ENCODE measurements around the gene SMO. TPM values are rescaled to one million over a fixed set of nuclear protein-coding genes. Genes with fewer than 3 reads are reported as not detected.

Gene SMO
- total RNA-seq = 10 to 100 TPM; 75.5 to 76.2 TPM
- 72.7 TPM for polyA plus RNA-seq (2013, experiment 1 of 2)
- polyA plus RNA-seq (2013, experiment 2 of 2) = 71.3 TPM
- long read RNA-seq, experiment 1, transcript SMO-201 (12 exons, 3,738 nt) = major isoform, 5 of 31 reads
- long read RNA-seq, experiment 1, partial matches to known transcripts = 4 of 31 reads
- long read RNA-seq, experiment 1, other reads (novel, unspliced or antisense) = 22 of 31 reads
- long read RNA-seq, experiment 2, transcript SMO-201 (12 exons, 3,738 nt) = major isoform, 32 of 58 reads
- long read RNA-seq, experiment 2, partial matches to known transcripts = 13 of 58 reads
- long read RNA-seq, experiment 2, other reads (novel, unspliced or antisense) = 13 of 58 reads
- long read RNA-seq, experiment 3, partial matches to known transcripts = 8 of 11 reads
- long read RNA-seq, experiment 3, other reads (novel, unspliced or antisense) = 3 of 11 reads
- long read RNA-seq, experiment 4, partial matches to known transcripts = 0 of 2 reads
- long read RNA-seq, experiment 4, other reads (novel, unspliced or antisense) = 2 of 2 reads

DNA sequence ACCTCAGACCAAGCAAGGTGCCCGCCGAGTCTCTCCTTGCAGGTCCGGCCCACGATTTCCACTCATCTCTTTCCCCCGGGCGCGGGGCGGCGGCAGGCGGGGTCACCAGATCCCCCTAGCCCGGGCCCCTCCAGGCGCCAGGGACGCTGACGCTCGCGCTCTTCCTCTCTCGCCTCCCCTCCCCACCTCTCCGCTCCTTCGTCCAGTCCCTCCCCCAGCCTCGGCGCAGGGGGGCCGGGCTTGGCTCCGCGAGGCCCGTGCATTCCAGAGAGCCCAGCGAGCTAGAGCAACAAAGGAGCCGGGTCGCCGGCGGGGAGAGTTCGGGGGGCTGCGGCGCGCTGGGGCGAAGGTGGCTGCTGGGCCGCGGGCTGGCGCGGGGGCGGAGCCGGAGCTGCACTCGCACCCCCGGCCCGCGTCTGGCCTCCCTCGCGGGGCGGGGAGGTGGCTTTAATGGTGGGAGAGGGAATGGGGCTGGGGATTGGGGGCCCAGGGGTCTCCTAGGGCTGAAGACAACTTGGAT, at the start of gene SMO:
Gene SMO (plus strand): TSS at position 262 of the 520 bp plus-strand sequence. CDS start 519 bp downstream, outside the sequence.
- H3K27ac Mint-ChIP-seq = peak within 1 kb of the TSS; percentile 78
- H3K4me1 Mint-ChIP-seq = peaks cover 23% of the 10 kb centered on the region
- DNase-seq = peak; percentile 94
- Histone ChIP-seq H3K27ac (ENCODE audit: low read depth, low read length) (peak within 1 kb of the TSS; percentile 95), H3K4me1 (ENCODE audit: control insufficient read depth, insufficient read depth, low read length) (peaks cover 7% of the 10 kb centered on the region), H3K27me3 (ENCODE audit: control insufficient read depth, insufficient read depth, low read length, poor library complexity, severe bottlenecking) (peaks cover 15% of the 10 kb centered on the region), H3K4me3 (ENCODE audit: low read length) (peak within 1 kb of the TSS; percentile 93), H3K9me3 (ENCODE audit: control insufficient read depth, low read length) (no peaks in the 10 kb centered on the region), H3K9ac (ENCODE audit: extremely low read depth, low read length, poor library complexity, severe bottlenecking) (peak within 1 kb of the TSS; percentile 92), H3K36me3 (ENCODE audit: control insufficient read depth, insufficient read depth, low read length) (peaks cover 8% of the 10 kb centered on the region)
- H3K36me3 Mint-ChIP-seq (ENCODE audit: low read depth) = peaks cover 9% of the 10 kb centered on the region
- TF ChIP-seq, protein P1, sequence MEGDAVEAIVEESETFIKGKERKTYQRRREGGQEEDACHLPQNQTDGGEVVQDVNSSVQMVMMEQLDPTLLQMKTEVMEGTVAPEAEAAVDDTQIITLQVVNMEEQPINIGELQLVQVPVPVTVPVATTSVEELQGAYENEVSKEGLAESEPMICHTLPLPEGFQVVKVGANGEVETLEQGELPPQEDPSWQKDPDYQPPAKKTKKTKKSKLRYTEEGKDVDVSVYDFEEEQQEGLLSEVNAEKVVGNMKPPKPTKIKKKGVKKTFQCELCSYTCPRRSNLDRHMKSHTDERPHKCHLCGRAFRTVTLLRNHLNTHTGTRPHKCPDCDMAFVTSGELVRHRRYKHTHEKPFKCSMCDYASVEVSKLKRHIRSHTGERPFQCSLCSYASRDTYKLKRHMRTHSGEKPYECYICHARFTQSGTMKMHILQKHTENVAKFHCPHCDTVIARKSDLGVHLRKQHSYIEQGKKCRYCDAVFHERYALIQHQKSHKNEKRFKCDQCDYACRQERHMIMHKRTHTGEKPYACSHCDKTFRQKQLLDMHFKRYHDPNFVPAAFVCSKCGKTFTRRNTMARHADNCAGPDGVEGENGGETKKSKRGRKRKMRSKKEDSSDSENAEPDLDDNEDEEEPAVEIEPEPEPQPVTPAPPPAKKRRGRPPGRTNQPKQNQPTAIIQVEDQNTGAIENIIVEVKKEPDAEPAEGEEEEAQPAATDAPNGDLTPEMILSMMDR (conservative IDR thresholded peaks at IDR 0.05) = no peak
- no peaks in the 10 kb centered on the region for H3K9me3 Mint-ChIP-seq
- 0% methylated on average over 10 to 48 of the region's 48 CpGs for WGBS, 2 experiments (ENCODE audit: insufficient coverage in 1 of 2, insufficient read length in 1 of 2)
- peaks cover 35% of the 10 kb centered on the region for H3K27me3 Mint-ChIP-seq (ENCODE audit: insufficient read depth)
- H3K4me3 Mint-ChIP-seq = peak within 1 kb of the TSS; percentile 91

DNA sequence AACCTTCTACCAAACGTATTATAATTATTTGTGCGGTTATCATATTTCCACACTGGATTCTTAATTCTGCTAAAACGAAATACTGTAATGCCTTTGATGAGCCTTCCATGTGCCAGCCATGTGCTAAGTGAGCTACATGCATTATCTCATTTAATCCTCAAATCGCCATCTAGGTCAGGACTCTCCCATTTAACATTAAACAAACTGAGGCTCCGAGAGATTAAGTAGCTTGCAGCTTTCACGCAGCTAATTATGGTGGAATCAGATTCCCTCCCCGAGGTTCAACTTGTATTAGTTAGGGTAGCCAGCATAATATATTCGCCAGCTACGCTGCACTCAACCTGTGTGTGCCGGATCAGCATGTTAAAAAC, 44.7 kb upstream of the SMO start:
- no peaks in the 10 kb centered on the region for H3K9me3 ChIP-seq (ENCODE audit: control insufficient read depth, low read length)
- no peak overlapping the region for H3K9ac ChIP-seq (ENCODE audit: extremely low read depth, low read length, poor library complexity, severe bottlenecking)
- peaks cover 14% of the 10 kb centered on the region for H3K4me1 Mint-ChIP-seq
- no peak overlapping the region for H3K27ac ChIP-seq (ENCODE audit: low read depth, low read length)
- no peak for DNase-seq
- WGBS, 2 experiments (ENCODE audit: insufficient coverage in 1 of 2, insufficient read length in 1 of 2) = 53 to 62% methylated on average over 10 of the region's 10 CpGs
- peaks cover 40% of the 10 kb centered on the region for H3K27me3 Mint-ChIP-seq (ENCODE audit: insufficient read depth)
- H3K4me3 ChIP-seq (ENCODE audit: low read length) = peak overlapping the region; percentile 80
- H3K27ac Mint-ChIP-seq = no peak overlapping the region
- no peaks in the 10 kb centered on the region for H3K9me3 Mint-ChIP-seq
- peaks cover 3% of the 10 kb centered on the region for H3K36me3 Mint-ChIP-seq (ENCODE audit: low read depth)
- peak overlapping the region; percentile 69 for H3K4me3 Mint-ChIP-seq
- TF ChIP-seq, protein P1 (conservative IDR thresholded peaks at IDR 0.05) = no peak
- no peaks in the 10 kb centered on the region for H3K36me3 ChIP-seq (ENCODE audit: control insufficient read depth, insufficient read depth, low read length)
- H3K27me3 ChIP-seq (ENCODE audit: control insufficient read depth, insufficient read depth, low read length, poor library complexity, severe bottlenecking) = peaks cover 30% of the 10 kb centered on the region
- H3K4me1 ChIP-seq (ENCODE audit: control insufficient read depth, insufficient read depth, low read length) = no peaks in the 10 kb centered on the region

DNA sequence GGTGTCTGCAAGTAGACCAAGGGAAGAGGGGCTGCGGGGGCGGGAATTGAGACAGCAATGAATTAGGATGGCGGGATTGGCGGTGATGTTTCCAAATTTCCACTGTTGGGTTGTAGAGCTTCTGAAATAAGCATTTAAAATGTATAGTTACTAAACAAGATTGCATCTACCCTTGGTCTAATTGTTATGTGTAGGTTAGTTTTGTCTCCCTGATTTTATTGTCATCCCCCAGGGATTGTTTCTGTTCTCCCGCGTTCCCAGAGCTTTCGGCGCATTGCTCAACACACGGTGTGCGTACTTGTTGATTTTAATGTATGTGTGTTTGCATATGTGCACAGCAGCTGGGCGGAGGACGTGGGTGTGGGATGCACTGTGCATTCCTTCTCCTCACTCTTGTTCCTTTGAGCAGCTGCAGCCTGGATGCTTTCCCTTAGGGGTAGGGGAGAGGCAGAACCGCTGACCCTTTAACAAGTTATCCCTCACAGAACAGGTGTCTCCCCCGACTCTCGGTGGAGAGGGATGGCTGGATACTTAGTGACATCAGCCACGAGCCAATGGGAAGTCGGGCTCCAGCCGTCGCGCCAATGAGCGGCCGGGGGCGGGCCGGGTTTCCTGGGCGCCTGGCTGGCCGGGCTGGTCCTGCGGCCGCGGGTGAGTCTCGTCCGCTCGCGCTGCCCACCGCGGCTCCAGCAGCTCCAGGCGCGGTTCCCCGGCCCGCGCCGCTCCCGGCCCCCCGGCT, 44.2 kb upstream of the SMO start, which contains the start of gene TSPAN33:
Gene TSPAN33 (plus strand): TSS at position 613 of the 739 bp plus-strand sequence. CDS start 274 bp downstream, outside the sequence.
- Mint-ChIP-seq H3K4me3 (peak within 1 kb of the TSS; percentile 69), H3K4me1 (peaks cover 14% of the 10 kb centered on the region), H3K27me3 (ENCODE audit: insufficient read depth) (peaks cover 40% of the 10 kb centered on the region), H3K36me3 (ENCODE audit: low read depth) (peaks cover 6% of the 10 kb centered on the region), H3K27ac (no peak within 1 kb of the TSS), H3K9me3 (no peaks in the 10 kb centered on the region)
- no peaks in the 10 kb centered on the region for H3K36me3 ChIP-seq (ENCODE audit: control insufficient read depth, insufficient read depth, low read length)
- TF ChIP-seq, protein P1 (conservative IDR thresholded peaks at IDR 0.05) = no peak
- H3K4me3 ChIP-seq (ENCODE audit: low read length) = peak within 1 kb of the TSS; percentile 82
- 1 to 11% methylated on average over 4 to 43 of the region's 43 CpGs for WGBS, 2 experiments (ENCODE audit: insufficient coverage in 1 of 2, insufficient read length in 1 of 2)
- H3K9ac ChIP-seq (ENCODE audit: extremely low read depth, low read length, poor library complexity, severe bottlenecking) = no peak within 1 kb of the TSS
- H3K9me3 ChIP-seq (ENCODE audit: control insufficient read depth, low read length) = no peaks in the 10 kb centered on the region
- no peak within 1 kb of the TSS for H3K27ac ChIP-seq (ENCODE audit: low read depth, low read length)
- peak; percentile 96 for DNase-seq
- peaks cover 30% of the 10 kb centered on the region for H3K27me3 ChIP-seq (ENCODE audit: control insufficient read depth, insufficient read depth, low read length, poor library complexity, severe bottlenecking)
- H3K4me1 ChIP-seq (ENCODE audit: control insufficient read depth, insufficient read depth, low read length) = no peaks in the 10 kb centered on the region

All from endodermal cell (in vitro differentiated cells).